ENCODE results near the gene ENC1.

GRCh38 chr5:74629326-74629725 lies 11.2 kb downstream of the ENC1 start:
- TF ChIP-seq CTCF (conservative IDR thresholded peaks at IDR 0.05; ENCODE audit: low read depth, low read length): no peak
- no peak for TF ChIP-seq EZH2 (IDR thresholded peaks at IDR 0.05; ENCODE audit: low read length, unreplicated experiment)
